ENCODE measurements around the gene TULP4.

Gene TULP4

DNA sequence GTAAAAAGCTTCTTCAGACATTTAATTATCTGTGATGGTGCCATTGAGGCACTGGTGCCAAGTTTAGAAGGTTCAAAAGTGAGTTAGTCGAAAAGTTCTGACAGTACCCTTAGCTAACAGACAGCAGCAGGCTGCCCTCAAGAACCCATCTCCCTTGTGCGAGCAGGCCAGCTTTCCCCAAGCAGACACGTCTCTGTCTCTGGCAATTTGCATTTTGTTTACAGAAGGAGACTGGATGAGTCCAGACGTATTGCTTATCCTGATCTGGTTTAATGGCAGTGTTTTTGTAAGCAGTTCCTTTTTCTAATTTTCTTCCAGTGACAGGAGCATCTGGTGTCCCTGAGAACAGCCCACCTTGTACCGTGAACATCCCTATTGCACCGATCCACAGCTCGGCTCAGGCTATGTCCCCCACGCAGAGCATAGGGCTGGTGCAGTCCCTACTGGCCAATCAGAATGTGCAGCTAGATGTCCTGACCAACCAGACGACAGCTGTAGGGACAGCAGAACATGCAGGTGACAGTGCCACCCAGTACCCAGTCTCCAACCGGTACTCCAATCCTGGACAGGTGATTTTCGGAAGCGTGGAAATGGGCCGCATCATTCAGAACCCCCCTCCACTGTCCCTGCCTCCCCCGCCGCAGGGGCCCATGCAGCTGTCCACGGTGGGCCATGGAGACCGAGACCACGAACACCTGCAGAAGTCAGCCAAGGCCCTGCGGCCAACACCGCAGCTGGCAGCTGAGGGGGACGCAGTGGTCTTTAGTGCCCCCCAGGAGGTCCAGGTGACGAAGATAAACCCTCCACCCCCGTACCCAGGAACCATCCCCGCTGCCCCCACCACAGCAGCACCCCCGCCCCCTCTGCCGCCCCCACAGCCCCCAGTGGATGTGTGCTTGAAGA, 189.3 kb downstream of the TULP4 start:
- TF ChIP-seq, protein P1, sequence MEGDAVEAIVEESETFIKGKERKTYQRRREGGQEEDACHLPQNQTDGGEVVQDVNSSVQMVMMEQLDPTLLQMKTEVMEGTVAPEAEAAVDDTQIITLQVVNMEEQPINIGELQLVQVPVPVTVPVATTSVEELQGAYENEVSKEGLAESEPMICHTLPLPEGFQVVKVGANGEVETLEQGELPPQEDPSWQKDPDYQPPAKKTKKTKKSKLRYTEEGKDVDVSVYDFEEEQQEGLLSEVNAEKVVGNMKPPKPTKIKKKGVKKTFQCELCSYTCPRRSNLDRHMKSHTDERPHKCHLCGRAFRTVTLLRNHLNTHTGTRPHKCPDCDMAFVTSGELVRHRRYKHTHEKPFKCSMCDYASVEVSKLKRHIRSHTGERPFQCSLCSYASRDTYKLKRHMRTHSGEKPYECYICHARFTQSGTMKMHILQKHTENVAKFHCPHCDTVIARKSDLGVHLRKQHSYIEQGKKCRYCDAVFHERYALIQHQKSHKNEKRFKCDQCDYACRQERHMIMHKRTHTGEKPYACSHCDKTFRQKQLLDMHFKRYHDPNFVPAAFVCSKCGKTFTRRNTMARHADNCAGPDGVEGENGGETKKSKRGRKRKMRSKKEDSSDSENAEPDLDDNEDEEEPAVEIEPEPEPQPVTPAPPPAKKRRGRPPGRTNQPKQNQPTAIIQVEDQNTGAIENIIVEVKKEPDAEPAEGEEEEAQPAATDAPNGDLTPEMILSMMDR (IDR thresholded peaks at IDR 0.05; ENCODE audit: control insufficient read depth, extremely low read depth, insufficient read depth): no peak
- DNase-seq (ENCODE audit: low read depth): no peak
- H3K4me3 ChIP-seq (ENCODE audit: low read depth, low read length): no peak overlapping the region

DNA sequence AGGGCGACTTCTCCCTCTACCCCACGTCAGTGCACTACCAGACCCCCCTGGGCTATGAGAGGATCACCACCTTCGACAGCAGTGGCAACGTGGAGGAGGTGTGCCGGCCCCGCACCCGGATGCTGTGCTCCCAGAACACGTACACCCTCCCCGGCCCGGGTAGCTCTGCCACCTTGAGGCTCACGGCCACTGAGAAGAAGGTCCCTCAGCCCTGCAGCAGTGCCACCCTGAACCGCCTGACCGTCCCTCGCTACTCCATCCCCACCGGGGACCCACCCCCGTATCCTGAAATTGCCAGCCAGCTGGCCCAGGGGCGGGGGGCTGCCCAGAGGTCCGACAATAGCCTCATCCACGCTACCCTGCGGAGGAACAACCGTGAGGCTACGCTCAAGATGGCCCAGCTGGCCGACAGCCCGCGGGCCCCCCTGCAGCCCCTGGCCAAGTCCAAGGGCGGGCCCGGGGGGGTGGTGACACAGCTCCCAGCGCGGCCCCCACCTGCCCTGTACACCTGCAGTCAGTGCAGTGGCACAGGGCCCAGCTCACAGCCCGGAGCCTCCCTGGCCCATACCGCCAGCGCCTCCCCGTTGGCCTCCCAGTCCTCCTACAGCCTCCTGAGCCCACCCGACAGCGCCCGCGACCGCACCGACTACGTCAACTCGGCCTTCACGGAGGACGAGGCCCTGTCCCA, 190.1 kb downstream of the TULP4 start:
- DNase-seq (ENCODE audit: low read depth): no peak
- H3K4me3 ChIP-seq (ENCODE audit: low read depth, low read length): no peak overlapping the region
- TF ChIP-seq, protein P1 (IDR thresholded peaks at IDR 0.05; ENCODE audit: control insufficient read depth, extremely low read depth, insufficient read depth): no peak

DNA sequence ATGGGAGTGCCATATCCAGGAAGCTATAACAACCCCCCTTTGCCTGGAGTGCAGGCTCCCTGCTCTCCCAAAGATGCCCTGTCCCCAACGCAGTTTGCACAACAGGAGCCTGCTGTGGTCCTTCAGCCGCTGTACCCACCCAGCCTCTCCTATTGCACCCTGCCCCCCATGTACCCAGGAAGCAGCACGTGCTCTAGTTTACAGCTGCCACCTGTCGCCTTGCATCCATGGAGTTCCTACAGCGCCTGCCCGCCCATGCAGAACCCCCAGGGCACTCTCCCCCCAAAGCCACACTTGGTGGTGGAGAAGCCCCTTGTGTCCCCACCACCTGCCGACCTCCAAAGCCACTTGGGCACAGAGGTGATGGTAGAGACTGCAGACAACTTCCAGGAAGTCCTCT, 191.0 kb downstream of the TULP4 start:
- TF ChIP-seq, protein P1 (IDR thresholded peaks at IDR 0.05; ENCODE audit: control insufficient read depth, extremely low read depth, insufficient read depth): no peak
- no peak overlapping the region for H3K4me3 ChIP-seq (ENCODE audit: low read depth, low read length)
- DNase-seq (ENCODE audit: low read depth): no peak

DNA sequence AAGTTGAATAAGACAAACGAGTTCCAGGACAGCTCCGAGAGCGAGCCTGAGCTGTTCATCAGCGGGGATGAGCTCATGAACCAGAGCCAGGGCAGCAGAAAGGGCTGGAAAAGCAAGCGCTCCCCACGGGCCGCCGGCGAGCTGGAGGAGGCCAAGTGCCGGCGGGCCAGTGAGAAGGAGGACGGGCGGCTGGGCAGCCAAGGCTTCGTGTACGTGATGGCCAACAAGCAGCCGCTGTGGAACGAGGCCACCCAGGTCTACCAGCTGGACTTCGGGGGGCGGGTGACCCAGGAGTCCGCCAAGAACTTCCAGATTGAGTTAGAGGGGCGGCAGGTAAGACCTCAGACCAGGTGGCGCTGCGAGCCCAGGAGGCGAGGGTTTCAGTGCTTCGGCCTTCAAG, 191.6 kb downstream of the TULP4 start:
- DNase-seq (ENCODE audit: low read depth): no peak
- TF ChIP-seq, protein P1 (IDR thresholded peaks at IDR 0.05; ENCODE audit: control insufficient read depth, extremely low read depth, insufficient read depth): no peak
- H3K4me3 ChIP-seq (ENCODE audit: low read depth, low read length): no peak overlapping the region

DNA sequence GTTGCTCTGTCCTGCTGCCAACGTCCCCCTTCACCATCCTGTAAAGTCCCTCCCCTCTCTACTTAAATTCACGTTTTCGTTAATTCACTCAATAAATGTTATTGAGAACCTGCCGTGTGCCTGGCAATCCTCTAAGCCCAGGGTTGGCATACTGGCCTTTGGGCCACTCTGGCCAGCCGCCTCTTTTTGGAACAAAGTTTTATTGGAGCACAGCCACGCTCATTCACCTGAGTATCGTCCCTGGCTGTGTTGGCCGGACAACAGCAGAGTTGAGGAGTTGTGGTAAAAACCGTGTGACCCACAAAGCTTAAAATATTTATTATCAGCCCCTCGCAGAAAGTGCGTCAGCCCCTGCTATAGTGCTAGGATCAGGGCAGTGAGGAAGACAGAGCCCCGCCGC, 192.9 kb downstream of the TULP4 start:
- H3K4me3 ChIP-seq (ENCODE audit: low read depth, low read length): no peak overlapping the region
- no peak for DNase-seq (ENCODE audit: low read depth)
- TF ChIP-seq, protein P1 (IDR thresholded peaks at IDR 0.05; ENCODE audit: control insufficient read depth, extremely low read depth, insufficient read depth): no peak

DNA sequence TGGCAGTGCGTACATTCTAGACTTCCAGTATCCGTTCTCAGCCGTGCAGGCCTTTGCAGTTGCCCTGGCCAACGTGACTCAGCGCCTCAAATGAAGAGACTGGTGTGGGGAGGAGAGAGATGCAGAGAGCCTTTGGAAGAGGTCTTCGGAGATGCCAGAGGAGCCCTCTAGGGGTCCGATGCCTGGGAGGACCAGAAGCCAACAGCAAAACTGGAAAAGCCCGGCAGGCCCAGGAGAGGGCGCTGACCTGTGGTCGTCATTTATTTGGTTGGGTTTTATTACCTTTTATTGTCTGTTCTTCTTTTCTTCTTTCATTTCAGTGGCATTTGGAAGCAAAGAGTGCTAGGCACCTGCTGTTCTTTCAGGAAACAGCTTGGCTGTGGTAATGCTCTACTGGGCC, 194.3 kb downstream of the TULP4 start:
- TF ChIP-seq, protein P1 (IDR thresholded peaks at IDR 0.05; ENCODE audit: control insufficient read depth, extremely low read depth, insufficient read depth): no peak

More for the DNA sequence above, 194.3 kb downstream of the TULP4 start:
- DNase-seq (ENCODE audit: low read depth): no peak
- H3K4me3 ChIP-seq (ENCODE audit: low read depth, low read length): no peak overlapping the region
